Prostate gland (tissue), 2 donors: Measurements from ENCODE around the gene CALML6.

Experiments
- POLR2A ChIP-seq: fragments of 450-650 bp; IDR thresholded peaks from one replicate; pipeline ENCODE4 v1.6.1; 2016; ENCODE audit warnings: antibody characterized with exemption, mild to moderate bottlenecking
- POLR2AphosphoS5 ChIP-seq: sonication (generic); formaldehyde crosslinking; IDR thresholded peaks from one replicate; pipeline ENCODE4 v1.6.1; 2017; ENCODE audit warnings: antibody characterized with exemption
- TF ChIP-seq, protein P1 (sequence below), 4 experiments: fragments of 200-600 bp in 2 of 4; fragments of 450-650 bp in 2 of 4; sonication (generic) in 2 of 4; IDR thresholded peaks; 1 replicate in 3 of 4; 2 replicates in 1 of 4; pipeline ENCODE4 v1.5.1; 2016 to 2019; ENCODE audit warnings: antibody characterized with exemption in 4 of 4, mild to moderate bottlenecking in 2 of 4, moderate library complexity in 2 of 4

DNA sequence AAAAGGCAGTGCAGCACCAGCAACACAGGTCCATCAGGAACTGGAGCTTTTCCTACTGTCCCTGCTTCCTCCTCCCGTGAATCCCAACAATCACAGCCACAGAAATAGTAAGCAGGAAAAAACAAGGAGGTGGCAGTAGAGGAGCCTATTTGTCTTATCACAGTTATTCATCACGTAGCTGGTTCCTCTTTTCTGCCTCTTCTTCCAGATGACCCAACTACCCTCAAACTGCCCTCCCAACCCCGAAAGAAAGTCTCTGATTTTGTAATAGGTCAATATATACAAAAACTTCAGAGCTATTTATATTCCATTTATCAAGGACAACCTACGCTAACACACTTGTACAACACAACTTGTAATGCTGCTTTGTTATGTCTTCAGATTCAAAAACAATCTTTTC, 45.6 kb upstream of the CALML6 start:
- TF ChIP-seq, protein P1, sequence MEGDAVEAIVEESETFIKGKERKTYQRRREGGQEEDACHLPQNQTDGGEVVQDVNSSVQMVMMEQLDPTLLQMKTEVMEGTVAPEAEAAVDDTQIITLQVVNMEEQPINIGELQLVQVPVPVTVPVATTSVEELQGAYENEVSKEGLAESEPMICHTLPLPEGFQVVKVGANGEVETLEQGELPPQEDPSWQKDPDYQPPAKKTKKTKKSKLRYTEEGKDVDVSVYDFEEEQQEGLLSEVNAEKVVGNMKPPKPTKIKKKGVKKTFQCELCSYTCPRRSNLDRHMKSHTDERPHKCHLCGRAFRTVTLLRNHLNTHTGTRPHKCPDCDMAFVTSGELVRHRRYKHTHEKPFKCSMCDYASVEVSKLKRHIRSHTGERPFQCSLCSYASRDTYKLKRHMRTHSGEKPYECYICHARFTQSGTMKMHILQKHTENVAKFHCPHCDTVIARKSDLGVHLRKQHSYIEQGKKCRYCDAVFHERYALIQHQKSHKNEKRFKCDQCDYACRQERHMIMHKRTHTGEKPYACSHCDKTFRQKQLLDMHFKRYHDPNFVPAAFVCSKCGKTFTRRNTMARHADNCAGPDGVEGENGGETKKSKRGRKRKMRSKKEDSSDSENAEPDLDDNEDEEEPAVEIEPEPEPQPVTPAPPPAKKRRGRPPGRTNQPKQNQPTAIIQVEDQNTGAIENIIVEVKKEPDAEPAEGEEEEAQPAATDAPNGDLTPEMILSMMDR (IDR thresholded peaks at IDR 0.05), result no peak
- no peak for TF ChIP-seq POLR2A
- TF ChIP-seq POLR2AphosphoS5, result no peak
